NCI-H524 treated with DMSO at 0.1 percent for 48 hours (cell line): Measurements from ENCODE around the gene IL17REL.

Experiments
- DNase-seq: peaks from one replicate; lab custom pipeline; 2025; lab: John Stamatoyannopoulos, UW

The IL17REL gene

GRCh38 chr22:50012211-50013181 lies at the start of gene IL17REL:
IL17REL (minus strand) TSS chr22:50012765; CDS start chr22:50012646, 119 bp downstream.
- no peak for DNase-seq

GRCh38 chr22:50061824-50062355 lies 49.3 kb upstream of the IL17REL start:
- no peak for DNase-seq

GRCh38 chr22:50061141-50061823 lies 48.7 kb upstream of the IL17REL start:
- DNase-seq: no peak

GRCh38 chr22:50060441-50061140 lies 48.0 kb upstream of the IL17REL start:
- DNase-seq: no peak

- DNase-seq: no peak
Measured at GRCh38 chr22:50059881-50060262, 47.3 kb upstream of the IL17REL start.

- no peak for DNase-seq
Measured at GRCh38 chr22:50058906-50059880, 46.6 kb upstream of the IL17REL start.

- DNase-seq: no peak
Measured at GRCh38 chr22:50058061-50058905, 45.7 kb upstream of the IL17REL start, which contains the start of gene TTLL8. TTLL8 (minus strand) TSS chr22:50058298.

- no peak for DNase-seq
Measured at GRCh38 chr22:50057278-50058060, 44.9 kb upstream of the IL17REL start.

GRCh38 chr22:50056214-50056972 lies 43.8 kb upstream of the IL17REL start:
- no peak for DNase-seq

GRCh38 chr22:50053861-50054260 lies 41.3 kb upstream of the IL17REL start:
- DNase-seq: no peak

GRCh38 chr22:50051930-50052329 lies 39.4 kb upstream of the IL17REL start:
- DNase-seq: no peak

- no peak for DNase-seq
Measured at GRCh38 chr22:50049299-50050195, 37.0 kb upstream of the IL17REL start.

- no peak for DNase-seq
Measured at GRCh38 chr22:50048836-50049235, 36.3 kb upstream of the IL17REL start.

GRCh38 chr22:50048061-50048765 lies 35.6 kb upstream of the IL17REL start:
- no peak for DNase-seq

GRCh38 chr22:50047346-50047745 lies 34.8 kb upstream of the IL17REL start:
- no peak for DNase-seq

- no peak for DNase-seq
Measured at GRCh38 chr22:50046481-50047245, 34.1 kb upstream of the IL17REL start.
